ENCODE data around the gene SCGB3A1.

Gene SCGB3A1

GRCh38 chr5:180604271-180604670 is 13.0 kb upstream of the SCGB3A1 start:
- no peak for DNase-seq (ENCODE audit: low spot score)

- DNase-seq (ENCODE audit: low spot score) = no peak
These were observed 11.8 kb upstream of the SCGB3A1 start for GRCh38 chr5:180603076-180603594.

GRCh38 chr5:180602481-180603075 is 11.3 kb upstream of the SCGB3A1 start:
- no peak for DNase-seq (ENCODE audit: low spot score)

- DNase-seq (ENCODE audit: low spot score) = peak; percentile 8
These were observed 10.5 kb upstream of the SCGB3A1 start for GRCh38 chr5:180601591-180602480.

- peak; percentile 8 for DNase-seq (ENCODE audit: low spot score)
These were observed 9.3 kb upstream of the SCGB3A1 start for GRCh38 chr5:180600554-180601041.

- DNase-seq (ENCODE audit: low spot score) = peak; percentile 8
These were observed 8.8 kb upstream of the SCGB3A1 start for GRCh38 chr5:180599981-180600553.

- DNase-seq (ENCODE audit: low spot score) = peak; percentile 10
These were observed 8.3 kb upstream of the SCGB3A1 start for GRCh38 chr5:180599590-180599914.

- no peak for DNase-seq (ENCODE audit: low spot score)
These were observed 7.7 kb upstream of the SCGB3A1 start for GRCh38 chr5:180598797-180599589.

GRCh38 chr5:180598316-180598701 is 7.0 kb upstream of the SCGB3A1 start:
- peak; percentile 16 for DNase-seq (ENCODE audit: low spot score)

GRCh38 chr5:180596668-180597231 is 5.5 kb upstream of the SCGB3A1 start:
- DNase-seq (ENCODE audit: low spot score) = no peak

GRCh38 chr5:180596115-180596667 is 4.9 kb upstream of the SCGB3A1 start:
- no peak for DNase-seq (ENCODE audit: low spot score)

GRCh38 chr5:180595381-180596114 is 4.2 kb upstream of the SCGB3A1 start:
- no peak for DNase-seq (ENCODE audit: low spot score)

GRCh38 chr5:180595046-180595379 is 3.7 kb upstream of the SCGB3A1 start:
- no peak for DNase-seq (ENCODE audit: low spot score)

- DNase-seq (ENCODE audit: low spot score) = no peak
These were observed 3.2 kb upstream of the SCGB3A1 start for GRCh38 chr5:180594311-180595045.

GRCh38 chr5:180593446-180594206 is 2.3 kb upstream of the SCGB3A1 start:
- no peak for DNase-seq (ENCODE audit: low spot score)

GRCh38 chr5:180592176-180592575 is 877 bp upstream of the SCGB3A1 start:
- no peak for DNase-seq (ENCODE audit: low spot score)

GRCh38 chr5:180590543-180591310 is 572 bp downstream of the SCGB3A1 start:
- DNase-seq (ENCODE audit: low spot score) = no peak

GRCh38 chr5:180589771-180590542 is 1.3 kb downstream of the SCGB3A1 start:
- DNase-seq (ENCODE audit: low spot score) = no peak

Data from AG20443 (cell line).